ENCODE measurements around the gene HEG1. TPM values are rescaled to one million over a fixed set of nuclear protein-coding genes. Genes with fewer than 3 reads are reported as not detected.

Gene HEG1
- total RNA-seq, 1 experiment from 2014 or later: 34.3 TPM

- H3K36me3 ChIP-seq (ENCODE audit: insufficient read depth, low read length, poor library complexity, severe bottlenecking): no peaks in the 10 kb centered on the region
- no peak overlapping the region for H3K27ac ChIP-seq (ENCODE audit: low read depth, low read length, poor library complexity, severe bottlenecking)
- no peaks in the 10 kb centered on the region for H3K27me3 ChIP-seq (replicated peaks; ENCODE audit: insufficient read depth, low read depth, low read length, poor library complexity)
- no peaks in the 10 kb centered on the region for H3K9me3 ChIP-seq (ENCODE audit: low read depth, low read length, poor library complexity, severe bottlenecking)
- no TSS peak for BruUV-seq (replicated peaks)
- CTCF ChIA-PET: no interaction called here
- POLR2A ChIA-PET (ENCODE audit: low non-redundant PET): no interaction called here
- intact Hi-C loops (cut with micrococcal nuclease; ENCODE audit: unreplicated experiment): no loop called here
- no peak for TF ChIP-seq CTCF (conservative IDR thresholded peaks at IDR 0.05; ENCODE audit: low read depth, low read length)
- H3K4me1 ChIP-seq (ENCODE audit: insufficient read depth, low read length, poor library complexity, severe bottlenecking): no peaks in the 10 kb centered on the region
- H3K4me3 ChIP-seq (ENCODE audit: low read depth, low read length, poor library complexity, severe bottlenecking): no peak overlapping the region
- no peak for DNase-seq (ENCODE audit: low spot score)
These were observed 23.3 kb upstream of the HEG1 start for GRCh38 chr3:125078951-125079674.

- Histone ChIP-seq H3K9me3 (ENCODE audit: low read depth, low read length, poor library complexity, severe bottlenecking) (no peaks in the 10 kb centered on the region), H3K27me3 (replicated peaks; ENCODE audit: insufficient read depth, low read depth, low read length, poor library complexity) (no peaks in the 10 kb centered on the region), H3K36me3 (ENCODE audit: insufficient read depth, low read length, poor library complexity, severe bottlenecking) (no peaks in the 10 kb centered on the region), H3K4me3 (ENCODE audit: low read depth, low read length, poor library complexity, severe bottlenecking) (no peak overlapping the region), H3K27ac (ENCODE audit: low read depth, low read length, poor library complexity, severe bottlenecking) (no peak overlapping the region), H3K4me1 (ENCODE audit: insufficient read depth, low read length, poor library complexity, severe bottlenecking) (no peaks in the 10 kb centered on the region)
- TF ChIP-seq EZH2 (IDR thresholded peaks at IDR 0.05; ENCODE audit: borderline replicate concordance, low read depth, low read length, poor library complexity, severe bottlenecking): no peak
- TF ChIP-seq CTCF (conservative IDR thresholded peaks at IDR 0.05; ENCODE audit: low read depth, low read length): no peak
- POLR2A ChIA-PET (ENCODE audit: low non-redundant PET): no interaction called here
- CTCF ChIA-PET: no interaction called here
- BruUV-seq (replicated peaks): no TSS peak
- intact Hi-C loops (cut with micrococcal nuclease; ENCODE audit: unreplicated experiment): no loop called here
- no peak for DNase-seq (ENCODE audit: low spot score)
These were observed 22.1 kb upstream of the HEG1 start for GRCh38 chr3:125077864-125078263.

GRCh38 chr3:125076464-125076863 is 20.7 kb upstream of the HEG1 start:
- intact Hi-C loops (cut with micrococcal nuclease; ENCODE audit: unreplicated experiment): no loop called here
- no peaks in the 10 kb centered on the region for H3K9me3 ChIP-seq (ENCODE audit: low read depth, low read length, poor library complexity, severe bottlenecking)
- no TSS peak for BruUV-seq (replicated peaks)
- no peaks in the 10 kb centered on the region for H3K27me3 ChIP-seq (replicated peaks; ENCODE audit: insufficient read depth, low read depth, low read length, poor library complexity)
- no peaks in the 10 kb centered on the region for H3K4me1 ChIP-seq (ENCODE audit: insufficient read depth, low read length, poor library complexity, severe bottlenecking)
- H3K4me3 ChIP-seq (ENCODE audit: low read depth, low read length, poor library complexity, severe bottlenecking): no peak overlapping the region
- H3K36me3 ChIP-seq (ENCODE audit: insufficient read depth, low read length, poor library complexity, severe bottlenecking): no peaks in the 10 kb centered on the region
- no peak for DNase-seq (ENCODE audit: low spot score)
- no peak for TF ChIP-seq EZH2 (IDR thresholded peaks at IDR 0.05; ENCODE audit: borderline replicate concordance, low read depth, low read length, poor library complexity, severe bottlenecking)
- no peak for TF ChIP-seq CTCF (conservative IDR thresholded peaks at IDR 0.05; ENCODE audit: low read depth, low read length)
- ChIA-PET POLR2A (ENCODE audit: low non-redundant PET) (no interaction called here), CTCF (no interaction called here)
- no peak overlapping the region for H3K27ac ChIP-seq (ENCODE audit: low read depth, low read length, poor library complexity, severe bottlenecking)

Measured in A673 (cell line).